ENCODE results near the gene C19orf73. TPM values are rescaled to one million over a fixed set of nuclear protein-coding genes. Genes with fewer than 3 reads are reported as not detected.
"Not testable (repeated sequence)": the region's sequence is repeated elsewhere in the genome, so short reads cannot be mapped to it uniquely, and the experiment has no call there.

The C19orf73 gene
- total and polyA plus RNA-seq, 5 experiments from 2014 or later: 1.6 to 7.0 (median 3.0) TPM

DNA sequence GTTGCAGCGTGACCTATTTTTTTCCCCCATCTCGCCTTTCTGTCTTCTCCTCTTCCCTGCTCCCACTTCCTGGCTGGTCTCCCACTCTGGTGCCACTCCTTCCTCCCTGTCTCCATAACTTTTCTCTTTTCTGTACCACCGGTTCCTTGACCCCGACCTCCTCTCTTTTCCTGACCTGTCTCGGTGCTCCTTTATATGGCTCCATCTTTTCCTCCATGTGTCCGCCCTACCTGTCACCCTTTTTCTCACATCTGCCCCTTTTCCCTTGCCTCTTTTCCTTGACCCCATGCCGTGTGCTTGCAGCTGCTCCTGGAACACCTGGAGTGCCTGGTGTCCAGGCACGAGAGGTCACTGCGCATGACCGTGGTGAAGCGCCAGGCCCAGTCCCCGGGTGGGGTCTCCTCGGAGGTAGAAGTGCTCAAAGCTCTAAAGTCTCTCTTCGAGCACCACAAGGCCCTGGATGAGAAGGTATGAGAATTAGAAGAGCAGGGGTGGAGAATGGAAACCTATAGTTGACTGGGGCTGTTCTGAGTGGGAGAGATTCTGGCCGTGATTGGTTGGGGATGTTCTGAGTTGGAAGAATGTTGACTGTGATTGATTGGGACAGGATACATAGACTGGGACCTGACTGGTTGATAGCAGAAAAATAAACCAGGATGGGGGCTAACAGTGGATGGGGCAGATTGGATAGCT lies 9.7 kb upstream of the C19orf73 start:
- no peak for DNase-seq
- Mint-ChIP-seq H3K27me3 (no peaks in the 10 kb centered on the region), H3K27ac (peak overlapping the region in 6 of 10 donors; percentile 43 to 93 (median 58)), H3K9me3 (no peaks in the 10 kb centered on the region), H3K36me3 (no peaks in the 10 kb centered on the region), H3K4me1 (peaks cover 15 to 29% (median 19%) of the 10 kb centered on the region in 4 donors), H3K4me3 (peak overlapping the region; percentile 77 to 95 (median 89))
- POLR2A ChIA-PET: interaction anchor here (0.6 to 2.4 kb wide), 7 partner anchors 10 to 205 kb away, joined by 3 to 23 read pairs (median 3); partner anchors contain the start of genes C19orf73, GYS1, LIN7B and PPFIA3
- ATAC-seq: no peak

DNA sequence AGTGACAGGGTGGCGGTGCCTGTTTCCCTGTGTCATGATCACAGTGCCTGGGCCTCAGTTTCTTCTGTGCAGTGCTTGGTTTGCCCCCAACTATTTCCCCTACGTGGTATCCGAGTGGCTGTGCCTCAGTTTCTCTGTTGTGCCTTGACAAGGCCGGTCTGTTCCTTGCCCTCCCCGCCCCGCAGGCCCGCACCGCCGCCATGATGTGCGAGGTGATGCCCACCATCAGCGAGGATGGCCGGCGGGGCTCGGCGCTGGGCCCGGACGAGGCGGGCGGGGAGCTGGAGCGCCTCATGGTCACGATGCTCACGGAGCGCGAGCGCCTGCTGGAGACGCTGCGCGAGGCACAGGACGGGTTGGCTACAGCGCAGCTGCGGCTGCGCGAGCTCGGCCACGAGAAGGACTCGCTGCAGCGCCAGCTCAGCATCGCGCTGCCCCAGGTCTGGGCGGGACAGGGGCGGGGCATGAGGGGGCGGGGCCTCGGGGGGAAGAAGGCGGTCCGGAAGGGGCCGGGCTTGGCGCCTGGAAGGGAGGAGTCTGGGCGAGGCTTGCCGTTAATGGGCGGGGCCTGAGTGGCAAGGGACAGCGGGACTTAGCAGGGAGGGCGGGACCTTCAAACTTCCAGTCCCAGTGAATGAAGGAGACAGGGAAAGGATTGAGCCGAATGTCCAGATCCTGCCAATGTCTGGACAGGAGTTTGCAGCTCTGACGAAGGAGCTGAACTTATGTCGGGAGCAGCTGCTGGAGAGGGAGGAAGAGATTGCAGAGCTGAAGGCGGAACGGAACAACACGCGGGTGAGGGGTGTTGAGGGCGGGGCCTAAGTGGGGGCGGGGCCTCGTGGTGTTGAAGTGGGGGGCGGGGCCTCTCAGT lies 9.0 kb upstream of the C19orf73 start:
- no peaks in the 10 kb centered on the region for H3K9me3 Mint-ChIP-seq
- DNase-seq: peak; percentile 88 to 96 (median 94)
- H3K36me3 Mint-ChIP-seq: no peaks in the 10 kb centered on the region
- peak overlapping the region; percentile 49 to 94 (median 88) for H3K27ac Mint-ChIP-seq
- H3K27me3 Mint-ChIP-seq: no peaks in the 10 kb centered on the region
- peaks cover 10 to 22% (median 14%) of the 10 kb centered on the region in 4 donors for H3K4me1 Mint-ChIP-seq
- peak; percentile 91 to 93 for ATAC-seq
- H3K4me3 Mint-ChIP-seq: peak overlapping the region; percentile 77 to 95 (median 89)
- POLR2A ChIA-PET: interaction anchor here (0.6 to 2.4 kb wide), 8 partner anchors 10 to 315 kb away, joined by 3 to 23 read pairs (median 3); partner anchors contain the start of genes C19orf73, GYS1, LIN7B and PPFIA3

DNA sequence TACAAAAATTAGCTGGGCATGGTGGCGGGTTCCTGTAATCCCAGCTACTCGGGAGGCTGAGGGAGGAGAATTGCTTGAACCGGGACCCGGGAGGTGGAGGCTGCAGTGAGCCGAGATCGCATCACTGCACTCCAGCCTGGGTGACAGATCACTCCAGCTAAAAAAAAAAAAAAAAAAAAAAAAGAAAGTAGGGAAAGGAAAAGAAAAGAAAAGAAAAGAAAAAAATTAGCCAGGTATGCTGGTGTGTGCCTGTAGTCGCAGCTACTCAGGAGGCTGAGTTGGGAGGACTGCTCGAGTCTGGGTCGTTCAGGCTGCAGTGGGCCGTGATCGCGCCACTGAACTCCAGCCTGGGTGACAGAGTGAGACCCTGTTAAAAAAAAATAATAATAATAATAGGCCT lies 8.3 kb upstream of the C19orf73 start:
- DNase-seq, H3K27ac Mint-ChIP-seq: not testable (repeated sequence)

DNA sequence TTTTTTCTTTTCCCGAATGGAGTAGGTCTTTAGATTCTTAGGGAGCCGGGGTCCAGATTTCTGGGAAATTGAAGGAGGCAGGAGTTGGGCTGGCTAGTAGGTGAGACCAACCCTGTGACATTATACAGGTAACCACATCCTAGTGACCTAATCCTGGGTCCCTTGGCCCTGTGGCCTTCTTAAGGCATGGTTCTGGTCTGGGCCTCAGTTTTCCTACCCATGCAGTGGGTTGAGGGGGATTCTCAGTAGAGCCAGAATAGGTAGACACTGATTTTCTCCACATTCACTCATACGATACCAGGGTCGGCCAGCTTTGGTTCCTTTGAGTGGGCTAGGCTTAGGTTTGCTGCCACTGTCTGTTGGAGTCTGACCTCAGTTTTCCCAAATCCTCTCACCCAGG lies 7.6 kb upstream of the C19orf73 start:
- Mint-ChIP-seq H3K36me3 (no peaks in the 10 kb centered on the region), H3K4me1 (peaks cover 10 to 19% (median 13%) of the 10 kb centered on the region in 4 donors), H3K27me3 (peaks cover 0 to 3% (median 0%) of the 10 kb centered on the region in 5 donors), H3K9me3 (no peaks in the 10 kb centered on the region), H3K27ac (no peak overlapping the region), H3K4me3 (no peak overlapping the region)
- DNase-seq (no peak), ATAC-seq (no peak)
- POLR2A ChIA-PET: interaction anchor here (0.6 to 1.2 kb wide), 3 partner anchors 22 to 731 kb away, joined by 3 to 9 read pairs (median 3); no protein-coding TSS in a partner anchor

More for the DNA sequence above, 8.3 kb upstream of the C19orf73 start:
- peak overlapping the region in 5 of 10 donors; percentile 7 to 84 (median 22) for H3K4me3 Mint-ChIP-seq
- H3K36me3 Mint-ChIP-seq, ATAC-seq, H3K27me3 Mint-ChIP-seq, H3K9me3 Mint-ChIP-seq: not testable (repeated sequence)
- H3K4me1 Mint-ChIP-seq: peaks cover 10 to 19% (median 13%) of the 10 kb centered on the region in 4 donors
- POLR2A ChIA-PET: interaction anchor here (0.6 to 2.4 kb wide), 7 partner anchors 9 to 732 kb away, joined by 3 to 23 read pairs (median 5); partner anchors contain the start of genes C19orf73, GYS1, LIN7B and PPFIA3

DNA sequence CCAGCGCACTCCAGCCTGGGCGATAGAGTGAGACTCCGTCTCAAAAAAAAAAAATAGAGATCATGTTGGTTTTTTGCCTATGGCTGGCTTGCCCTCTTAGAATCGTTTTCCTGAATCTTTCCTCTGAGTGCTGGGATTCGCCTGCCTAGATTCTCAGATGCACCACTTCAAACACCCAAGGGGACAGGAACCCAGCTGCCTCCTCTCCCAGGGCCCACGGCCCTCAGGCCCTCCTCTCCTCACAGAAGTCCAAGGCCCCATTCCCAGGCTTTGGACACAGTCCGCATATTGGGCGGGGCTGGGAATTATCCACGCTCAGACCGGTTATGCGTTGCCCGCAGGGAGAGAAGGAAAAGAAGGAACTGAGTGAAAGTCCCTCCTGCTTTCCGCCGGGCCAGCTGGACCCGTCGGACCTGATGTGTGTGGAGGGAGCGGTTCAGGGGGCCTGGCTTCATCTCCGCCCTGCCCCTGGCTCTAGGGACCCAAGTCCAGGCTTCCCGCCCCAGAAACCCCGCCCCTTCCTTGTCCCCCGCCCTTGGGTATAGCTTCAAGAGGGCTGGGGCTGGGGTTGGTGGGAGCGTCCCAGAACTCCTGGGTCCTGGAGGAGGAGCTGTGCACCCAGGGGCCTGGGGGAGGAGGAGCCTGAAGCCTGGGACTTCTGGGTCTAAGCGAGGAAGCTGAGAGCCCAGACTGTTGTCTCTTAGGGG lies 6.2 kb upstream of the C19orf73 start:
- no peak overlapping the region for H3K27ac Mint-ChIP-seq
- no peaks in the 10 kb centered on the region for H3K9me3 Mint-ChIP-seq
- H3K27me3 Mint-ChIP-seq: peaks cover 0 to 7% (median 0%) of the 10 kb centered on the region in 5 donors
- ATAC-seq: no peak
- POLR2A ChIA-PET: no interaction called here
- H3K4me3 Mint-ChIP-seq: no peak overlapping the region
- no peak for DNase-seq
- H3K4me1 Mint-ChIP-seq: peaks cover 18 to 27% (median 22%) of the 10 kb centered on the region in 4 donors
- no peaks in the 10 kb centered on the region for H3K36me3 Mint-ChIP-seq

DNA sequence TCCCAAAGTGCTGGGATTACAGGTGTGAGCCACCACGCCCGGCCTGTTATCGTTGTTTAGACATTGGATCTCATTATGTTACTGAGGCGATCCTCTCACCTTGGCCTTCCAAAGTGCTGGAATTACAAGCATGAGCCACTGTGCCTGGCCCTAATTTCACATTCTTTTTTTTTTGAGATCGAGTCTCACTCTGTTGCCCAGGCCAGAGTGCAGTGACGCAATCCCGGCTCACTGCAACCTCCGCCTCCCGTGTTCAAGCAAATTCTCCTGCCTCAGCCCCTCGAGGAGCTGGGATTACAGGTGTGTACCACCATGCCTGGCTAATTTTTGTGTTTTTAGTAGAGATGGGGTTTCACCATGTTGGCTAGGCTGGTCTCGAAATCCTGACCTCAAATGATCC lies 4.3 kb upstream of the C19orf73 start:
- H3K4me3 Mint-ChIP-seq, H3K27me3 Mint-ChIP-seq, H3K27ac Mint-ChIP-seq, POLR2A ChIA-PET, H3K36me3 Mint-ChIP-seq, H3K9me3 Mint-ChIP-seq, DNase-seq, ATAC-seq: not testable (repeated sequence)
- peaks cover 12 to 20% (median 18%) of the 10 kb centered on the region in 4 donors for H3K4me1 Mint-ChIP-seq

DNA sequence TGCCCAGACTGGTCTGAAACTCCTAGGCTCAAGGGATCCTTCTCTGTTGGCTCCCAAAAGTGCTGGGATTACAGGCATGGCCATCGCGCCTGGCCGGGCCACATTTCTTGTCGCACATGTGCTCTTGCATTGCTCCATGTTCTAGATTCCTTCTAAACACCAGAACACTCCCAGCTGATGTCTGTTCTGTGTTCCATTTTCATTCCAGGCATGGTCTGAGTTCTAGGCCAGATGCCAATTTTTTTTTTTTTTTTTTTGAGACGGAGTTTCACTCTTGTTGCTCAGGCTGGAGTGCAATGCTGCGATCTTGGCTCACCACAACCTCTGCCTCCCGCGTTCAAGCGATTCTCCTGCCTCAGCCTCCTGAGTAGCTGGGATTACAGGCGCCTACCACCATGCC lies 2.9 kb upstream of the C19orf73 start:
- not testable (repeated sequence) for ATAC-seq, H3K36me3 Mint-ChIP-seq, H3K9me3 Mint-ChIP-seq, H3K27me3 Mint-ChIP-seq, H3K27ac Mint-ChIP-seq, DNase-seq
- Mint-ChIP-seq H3K4me1 (peaks cover 16 to 26% (median 24%) of the 10 kb centered on the region in 4 donors), H3K4me3 (peak overlapping the region in 2 of 10 donors; percentile 34 to 56)
- POLR2A ChIA-PET: interaction anchor here (0.7 to 1.8 kb wide), 3 partner anchors 26 to 65 kb away, joined by 3 to 6 read pairs (median 4); no protein-coding TSS in a partner anchor

DNA sequence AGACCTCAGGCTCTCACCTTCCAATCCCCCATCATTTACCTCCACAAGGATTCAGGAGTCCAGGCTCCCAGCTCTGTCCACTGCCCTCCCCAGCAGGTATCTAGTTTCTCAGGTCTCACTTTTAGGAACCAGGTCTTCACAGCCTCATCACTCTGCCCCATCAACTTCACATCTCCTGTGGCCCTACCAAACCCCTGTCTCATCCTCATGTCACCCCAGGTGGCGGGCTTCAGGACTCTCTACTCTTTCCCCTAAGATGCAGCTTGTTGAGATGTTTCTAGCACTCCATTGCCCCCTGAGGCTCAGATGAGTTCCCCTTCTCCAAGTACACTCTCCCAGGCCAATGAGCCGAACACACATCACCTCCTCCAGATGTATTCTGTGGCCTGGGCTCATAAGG lies 1.9 kb upstream of the C19orf73 start:
- POLR2A ChIA-PET: interaction anchor here (0.6 to 1.8 kb wide), 2 partner anchors 27 to 34 kb away, joined by 6 read pairs; no protein-coding TSS in a partner anchor
- Mint-ChIP-seq H3K27me3 (peaks cover 0 to 7% (median 0%) of the 10 kb centered on the region in 5 donors), H3K4me3 (peak overlapping the region; percentile 68 to 89 (median 77)), H3K9me3 (no peaks in the 10 kb centered on the region), H3K27ac (peak overlapping the region in 5 of 10 donors; percentile 42 to 81 (median 60)), H3K4me1 (peaks cover 16 to 35% (median 31%) of the 10 kb centered on the region in 4 donors), H3K36me3 (no peaks in the 10 kb centered on the region)
- DNase-seq (no peak), ATAC-seq (no peak)

DNA sequence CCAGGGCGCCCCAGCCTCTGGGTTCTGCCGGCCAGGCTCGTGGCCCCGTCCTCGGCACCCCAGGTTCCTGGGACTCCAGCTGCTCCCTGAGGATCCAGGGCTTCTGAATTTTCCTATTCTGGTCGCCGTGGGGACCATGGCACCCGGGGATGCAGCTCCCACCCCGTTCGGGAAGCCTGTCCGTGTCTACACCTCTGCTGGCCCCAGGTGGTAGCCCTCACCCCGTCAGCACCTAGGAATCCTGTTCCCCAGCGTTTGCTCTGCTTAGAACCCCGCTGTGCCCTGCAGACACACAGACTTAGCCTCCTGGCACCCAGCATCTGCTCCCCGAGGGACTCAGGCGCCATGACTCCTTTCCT lies 1.4 kb upstream of the C19orf73 start:
- Mint-ChIP-seq H3K36me3 (no peaks in the 10 kb centered on the region), H3K4me1 (peaks cover 16 to 35% (median 32%) of the 10 kb centered on the region in 4 donors), H3K4me3 (peak overlapping the region; percentile 68 to 89 (median 77)), H3K9me3 (no peaks in the 10 kb centered on the region), H3K27me3 (peaks cover 0 to 7% (median 0%) of the 10 kb centered on the region in 5 donors), H3K27ac (peak overlapping the region in 3 of 10 donors; percentile 46 to 81 (median 60))
- ATAC-seq (no peak), DNase-seq (no peak)
- POLR2A ChIA-PET: interaction anchor here (0.6 to 3.7 kb wide), 3 partner anchors 8 to 136 kb away, joined by 3 to 23 read pairs (median 6); no protein-coding TSS in a partner anchor

DNA sequence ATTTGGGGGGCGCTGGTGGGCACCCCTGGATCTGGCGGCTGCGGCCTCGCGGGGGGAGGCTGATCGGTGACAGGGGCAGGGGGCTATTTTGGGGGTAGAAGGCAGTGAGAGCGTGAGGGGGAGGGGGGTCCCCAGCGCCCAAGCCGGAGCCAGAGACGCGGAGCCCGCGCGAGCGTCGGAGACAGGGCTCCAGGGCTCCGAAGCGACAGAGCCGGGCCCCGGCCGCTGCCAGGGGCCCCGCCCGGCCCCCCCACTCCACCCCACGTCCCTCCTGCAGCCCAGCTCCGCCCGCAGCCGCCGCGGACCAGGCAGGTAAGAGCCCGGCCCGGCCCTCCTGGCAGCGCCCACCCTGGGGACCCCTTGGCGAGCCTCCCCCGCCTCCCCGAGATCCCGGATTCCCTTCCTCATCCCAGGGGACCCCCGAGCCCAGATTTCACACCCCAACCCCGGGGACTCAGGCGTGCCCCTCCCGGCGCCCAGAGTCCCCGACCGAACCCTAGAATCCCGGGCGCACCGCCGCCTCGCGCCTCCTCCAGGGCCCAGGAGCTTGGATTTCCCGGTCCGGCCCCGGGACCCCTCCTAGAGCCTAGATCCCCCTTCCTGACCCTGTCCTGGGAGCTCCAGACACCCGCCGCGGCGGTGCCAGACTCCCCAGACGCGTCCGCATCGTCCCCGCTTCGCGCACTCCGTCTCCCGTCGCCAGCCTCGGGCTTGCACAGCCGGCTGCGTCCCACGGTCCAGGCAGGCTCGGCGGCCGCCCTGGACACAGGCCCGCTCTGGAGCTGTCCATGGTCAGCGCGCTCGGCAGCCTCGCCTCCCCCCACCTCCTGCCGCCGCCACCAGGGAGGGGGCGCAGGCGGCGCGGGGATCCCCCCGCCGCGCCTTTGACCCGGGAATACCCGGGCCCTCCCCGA lies 725 bp upstream of the C19orf73 start, which contains the start of gene PPFIA3:
PPFIA3 (plus strand) TSS at position 134 of the 914 bp plus-strand sequence. CDS start 8,330 bp downstream, outside the sequence.
- H3K4me3 Mint-ChIP-seq: peak within 1 kb of the TSS; percentile 78 to 94 (median 90)
- POLR2A ChIA-PET: interaction anchor here (0.6 to 3.7 kb wide), 5 partner anchors 8 to 135 kb away, joined by 3 to 23 read pairs (median 5); no protein-coding TSS in a partner anchor
- ATAC-seq (peak in 1 of 2 donors; percentile 10), DNase-seq (peak in 2 of 10 donors; percentile 21 to 25)
- peaks cover 0 to 7% (median 0%) of the 10 kb centered on the region in 5 donors for H3K27me3 Mint-ChIP-seq
- H3K4me1 Mint-ChIP-seq: peaks cover 16 to 39% (median 37%) of the 10 kb centered on the region in 4 donors
- peak within 1 kb of the TSS; percentile 87 to 97 (median 94) for H3K27ac Mint-ChIP-seq
- H3K9me3 Mint-ChIP-seq: no peaks in the 10 kb centered on the region
- H3K36me3 Mint-ChIP-seq: no peaks in the 10 kb centered on the region
